ENCODE data around the gene MBP. TPM values are rescaled to one million over a fixed set of nuclear protein-coding genes. Genes with fewer than 3 reads are reported as not detected.

Gene MBP
- total RNA-seq, 1 donor from 2014 or later, result 92.7 TPM

- ATAC-seq (ENCODE audit: low read depth), result no peak
- no peak for DNase-seq
Observed at GRCh38 chr18:76988827-76989646, 143.5 kb downstream of the MBP start.

DNA sequence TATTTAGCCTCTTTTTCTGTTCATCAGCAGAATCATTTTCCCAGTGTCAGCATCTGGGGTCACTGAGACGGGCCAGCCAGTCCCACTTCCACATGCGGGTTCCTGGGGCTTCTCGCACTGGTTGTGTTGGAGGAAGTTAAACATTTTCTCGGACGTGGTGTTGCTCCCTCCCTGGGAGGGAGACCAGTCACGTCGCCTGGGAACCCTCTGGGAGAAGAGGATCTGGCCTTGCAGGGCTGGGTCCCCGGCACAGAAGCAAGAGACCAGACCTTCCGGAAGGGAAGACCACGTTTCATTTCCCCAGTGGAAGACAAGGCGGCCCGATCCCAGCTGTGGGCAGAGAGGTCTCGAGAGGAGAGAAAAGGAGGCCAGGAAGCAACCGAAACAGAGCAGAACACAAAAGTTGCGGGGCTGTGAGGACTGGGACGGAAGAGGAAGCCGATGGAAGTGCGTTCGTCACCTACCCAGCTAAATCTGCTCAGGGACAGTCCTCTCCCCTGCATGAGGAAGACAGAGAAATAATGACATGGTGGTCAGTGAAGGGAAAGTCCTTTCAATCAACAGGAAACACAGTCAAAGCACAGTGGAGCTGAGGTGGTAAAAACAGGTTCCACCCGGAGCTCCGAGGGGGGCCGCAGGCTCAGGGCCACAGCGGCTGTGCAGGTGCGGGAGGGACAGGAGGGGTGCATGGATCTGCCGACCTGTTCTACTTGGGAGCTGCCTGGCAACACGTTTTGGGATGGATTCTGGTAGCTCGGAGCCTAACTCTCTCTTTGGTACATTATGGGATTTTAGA, 144.4 kb downstream of the MBP start:
- ChIA-PET POLR2A (no interaction called here), CTCF (interaction anchor here (1.0 to 1.3 kb wide), 4 partner anchors 12 to 224 kb away, joined by 3 to 5 read pairs (median 3); no protein-coding TSS in a partner anchor)
- TF ChIP-seq CTCF (IDR thresholded peaks at IDR 0.05), result no peak
- Mint-ChIP-seq H3K4me1 (peaks cover 32% of the 10 kb centered on the region), H3K27me3 (no peaks in the 10 kb centered on the region), H3K9me3 (no peaks in the 10 kb centered on the region), H3K36me3 (ENCODE audit: low read depth) (no peaks in the 10 kb centered on the region), H3K27ac (no peak overlapping the region), H3K4me3 (no peak overlapping the region)
- intact Hi-C loops (cut with micrococcal nuclease), result no loop called here
- ATAC-seq (ENCODE audit: low read depth) (no peak), DNase-seq (no peak)

More at GRCh38 chr18:76988827-76989646, 143.5 kb downstream of the MBP start:
- POLR2A ChIA-PET, result no interaction called here
- no peak for TF ChIP-seq CTCF (IDR thresholded peaks at IDR 0.05)
- Mint-ChIP-seq H3K27ac (no peak overlapping the region), H3K4me3 (no peak overlapping the region), H3K9me3 (no peaks in the 10 kb centered on the region), H3K36me3 (ENCODE audit: low read depth) (no peaks in the 10 kb centered on the region), H3K4me1 (peaks cover 27% of the 10 kb centered on the region), H3K27me3 (no peaks in the 10 kb centered on the region)
- CTCF ChIA-PET, result interaction anchor here (1.0 to 1.3 kb wide), 4 partner anchors 11 to 223 kb away, joined by 3 to 5 read pairs (median 3); no protein-coding TSS in a partner anchor
- intact Hi-C loops (cut with micrococcal nuclease), result no loop called here

DNA sequence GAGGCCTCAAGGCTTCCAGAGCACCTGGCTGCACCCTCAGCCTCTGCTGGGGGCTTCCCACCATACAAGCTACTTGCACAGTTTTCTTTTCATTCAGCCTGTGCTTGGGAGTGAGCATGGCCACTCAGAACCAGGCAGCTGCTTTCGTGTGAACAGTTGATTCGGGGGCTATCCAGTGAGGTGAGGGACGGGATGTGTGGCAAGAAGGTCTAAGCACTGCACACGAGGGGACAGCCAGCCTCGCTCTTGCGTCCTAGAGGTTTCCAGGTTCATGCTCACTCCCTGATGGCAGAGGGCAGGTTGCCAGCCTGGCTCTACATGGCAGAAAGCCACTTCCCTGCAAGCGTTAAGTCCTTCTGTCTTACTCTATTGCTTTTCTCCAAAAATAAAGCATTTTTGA, 146.2 kb downstream of the MBP start:
- TF ChIP-seq CTCF (IDR thresholded peaks at IDR 0.05), result no peak
- H3K36me3 Mint-ChIP-seq (ENCODE audit: low read depth), result no peaks in the 10 kb centered on the region
- no peaks in the 10 kb centered on the region for H3K27me3 Mint-ChIP-seq
- H3K4me3 Mint-ChIP-seq, result no peak overlapping the region
- DNase-seq (no peak), ATAC-seq (ENCODE audit: low read depth) (no peak)
- ChIA-PET CTCF (interaction anchor here (8.0 kb wide), 1 partner anchor 65 kb away, joined by 182 read pairs; no protein-coding TSS in a partner anchor), POLR2A (interaction anchor here (1.6 kb wide), 1 partner anchor 23 kb away, joined by 4 read pairs; no protein-coding TSS in a partner anchor)
- intact Hi-C loops (cut with micrococcal nuclease), result no loop called here
- H3K27ac Mint-ChIP-seq, result no peak overlapping the region
- peaks cover 49% of the 10 kb centered on the region for H3K4me1 Mint-ChIP-seq
- no peaks in the 10 kb centered on the region for H3K9me3 Mint-ChIP-seq

DNA sequence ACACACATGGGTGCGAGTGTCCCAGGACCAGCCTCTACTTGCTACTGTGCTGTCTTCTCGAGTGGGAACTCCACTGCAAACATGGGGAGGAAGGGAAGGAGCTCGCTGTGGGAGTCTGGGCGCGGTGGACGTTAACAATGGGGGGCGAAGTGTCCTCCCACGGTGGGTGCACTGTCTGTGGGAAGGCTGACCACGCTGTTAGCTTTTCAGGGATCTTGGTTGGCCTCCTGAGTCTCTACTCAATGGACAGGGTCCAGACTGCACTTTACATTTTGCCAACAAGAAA, 146.7 kb downstream of the MBP start:
- intact Hi-C loops (cut with micrococcal nuclease), result no loop called here
- H3K27ac Mint-ChIP-seq, result no peak overlapping the region
- ChIA-PET POLR2A (interaction anchor here (0.6 to 1.6 kb wide), 2 partner anchors 23 to 43 kb away, joined by 4 to 7 read pairs; no protein-coding TSS in a partner anchor), CTCF (interaction anchor here (0.7 to 8.0 kb wide), 4 partner anchors 20 to 226 kb away, joined by 3 to 182 read pairs (median 4); no protein-coding TSS in a partner anchor)
- no peaks in the 10 kb centered on the region for H3K27me3 Mint-ChIP-seq
- no peak for TF ChIP-seq CTCF (IDR thresholded peaks at IDR 0.05)
- H3K9me3 Mint-ChIP-seq, result no peaks in the 10 kb centered on the region
- no peak for DNase-seq
- no peak for ATAC-seq (ENCODE audit: low read depth)
- H3K4me1 Mint-ChIP-seq, result peaks cover 51% of the 10 kb centered on the region
- no peak overlapping the region for H3K4me3 Mint-ChIP-seq
- no peaks in the 10 kb centered on the region for H3K36me3 Mint-ChIP-seq (ENCODE audit: low read depth)
